ENCODE data around the gene TERT.
"Not testable (repeated sequence)": the region's sequence is repeated elsewhere in the genome, so short reads cannot be mapped to it uniquely, and the experiment has no call there.

TERT gene

GRCh38 chr5:1330847-1331831 is 36.3 kb upstream of the TERT start:
- no peak for DNase-seq (ENCODE audit: low spot score)

- DNase-seq (ENCODE audit: low spot score), result no peak
Measured at GRCh38 chr5:1330146-1330846, 35.4 kb upstream of the TERT start.

GRCh38 chr5:1329111-1329579 is 34.3 kb upstream of the TERT start:
- DNase-seq (ENCODE audit: low spot score), result no peak

- not testable (repeated sequence) for DNase-seq (ENCODE audit: low spot score)
Measured at GRCh38 chr5:1328237-1329110, 33.6 kb upstream of the TERT start.

GRCh38 chr5:1326901-1327756 is 32.3 kb upstream of the TERT start:
- not testable (repeated sequence) for DNase-seq (ENCODE audit: low spot score)

GRCh38 chr5:1326532-1326875 is 31.6 kb upstream of the TERT start:
- not testable (repeated sequence) for DNase-seq (ENCODE audit: low spot score)

- DNase-seq (ENCODE audit: low spot score), result no peak
Measured at GRCh38 chr5:1325870-1326531, 31.1 kb upstream of the TERT start.

GRCh38 chr5:1325191-1325741 is 30.4 kb upstream of the TERT start:
- no peak for DNase-seq (ENCODE audit: low spot score)

GRCh38 chr5:1324719-1325190 is 29.9 kb upstream of the TERT start:
- DNase-seq (ENCODE audit: low spot score), result no peak

- DNase-seq (ENCODE audit: low spot score), result no peak
Measured at GRCh38 chr5:1324301-1324700, 29.4 kb upstream of the TERT start.

GRCh38 chr5:1323803-1324173 is 28.9 kb upstream of the TERT start:
- no peak for DNase-seq (ENCODE audit: low spot score)

- DNase-seq (ENCODE audit: low spot score), result no peak
Measured at GRCh38 chr5:1322955-1323802, 28.3 kb upstream of the TERT start.

GRCh38 chr5:1322036-1322900 is 27.4 kb upstream of the TERT start:
- no peak for DNase-seq (ENCODE audit: low spot score)

- no peak for DNase-seq (ENCODE audit: low spot score)
Measured at GRCh38 chr5:1321576-1321975, 26.7 kb upstream of the TERT start.

GRCh38 chr5:1320436-1321344 is 25.8 kb upstream of the TERT start:
- no peak for DNase-seq (ENCODE audit: low spot score)

- DNase-seq (ENCODE audit: low spot score), result no peak
Measured at GRCh38 chr5:1319436-1320256, 24.8 kb upstream of the TERT start.
